Measurements from ENCODE around the gene RBBP4. TPM values are rescaled to one million over a fixed set of nuclear protein-coding genes. Genes with fewer than 3 reads are reported as not detected.
A peak's percentile ranks its signal among the peaks of the same experiment; 100 is the strongest.

RBBP4 gene
- total RNA-seq, 1 experiment from 2014 or later: 279 TPM

- Histone ChIP-seq H3K9me2 (ENCODE audit: insufficient read depth) (no peaks in the 10 kb centered on the region), H3K27ac (ENCODE audit: low read depth, low read length) (no peak overlapping the region), H3K27me3 (ENCODE audit: insufficient read depth, low read length) (no peaks in the 10 kb centered on the region), H3K36me3 (ENCODE audit: control insufficient read depth in 1 of 2, insufficient read depth in 2 of 2, low read length in 2 of 2) (peaks cover 4 to 7% of the 10 kb centered on the region in 2 experiments; a peak in 2 of 4 replicates), H3K4me1 (ENCODE audit: control insufficient read depth in 1 of 2, insufficient read depth in 2 of 2, low read length in 2 of 2) (no peaks in the 10 kb centered on the region), H3K4me2 (ENCODE audit: low read length) (no peak overlapping the region), H4K20me1 (ENCODE audit: insufficient read depth) (0 out of 2 replicates have a peak, but pooled peaks cover 4% of the 10 kb centered on the region), H3K79me2 (ENCODE audit: insufficient read depth, low read length) (peaks cover 57% of the 10 kb centered on the region), H3K9me3 (ENCODE audit: control insufficient read depth in 1 of 2, insufficient read depth in 1 of 2, low read depth in 1 of 2, low read length in 2 of 2) (no peaks in the 10 kb centered on the region), H3K9ac (ENCODE audit: low read length) (no peak overlapping the region), H3K4me3 (replicated peaks in 1 of 2; ENCODE audit: low read depth in 1 of 2, low read length in 2 of 2) (no peak overlapping the region), H2AFZ (ENCODE audit: low read depth, low read length, poor library complexity, severe bottlenecking) (no peak overlapping the region)
- ChIA-PET RAD21 (ENCODE audit: low non-redundant PET in 1 of 2, low total read pairs in 2 of 2, uncharacterized antibody in 2 of 2, unreplicated experiment in 2 of 2) (no interaction called here), POLR2A (no interaction called here), CTCF (no interaction called here)
- BruUV-seq (replicated peaks): TSS peak; percentile 21
- TF ChIP-seq TCF7L2 (IDR thresholded peaks at IDR 0.05; ENCODE audit: borderline replicate concordance, extremely low read depth, insufficient read depth, insufficient read length) (no peak), YY1 (IDR thresholded peaks at IDR 0.05; ENCODE audit: extremely low read depth, insufficient replicate concordance, low read depth, low read length) (no peak), ELF1 (IDR thresholded peaks at IDR 0.05; ENCODE audit: borderline replicate concordance, low read depth) (no peak), EZH2phosphoT487 (IDR thresholded peaks at IDR 0.05; ENCODE audit: borderline replicate concordance) (no peak), MAX (IDR thresholded peaks at IDR 0.05) (no peak), POLR2AphosphoS5 (IDR thresholded peaks at IDR 0.05; ENCODE audit: low read depth, low read length) (no peak), JUND (IDR thresholded peaks at IDR 0.05) (no peak), CTCF (IDR thresholded peaks at IDR 0.05 in 2 of 3, conservative IDR thresholded peaks at IDR 0.05 in 1 of 3; ENCODE audit: borderline replicate concordance in 1 of 3, insufficient read depth in 1 of 3, low read depth in 2 of 3, low read length in 2 of 3) (no peak), POLR2A (IDR thresholded peaks at IDR 0.05; ENCODE audit: borderline replicate concordance, extremely low read depth, insufficient read depth, insufficient read length) (no peak), ZNF274 (IDR thresholded peaks at IDR 0.05; ENCODE audit: low read depth, low read length) (no peak), FOSL1 (IDR thresholded peaks at IDR 0.05; ENCODE audit: low read depth) (no peak), REST (IDR thresholded peaks at IDR 0.05; ENCODE audit: low read depth) (no peak), SIN3A (IDR thresholded peaks at IDR 0.05; ENCODE audit: low read depth) (no peak), EGR1 (IDR thresholded peaks at IDR 0.05; ENCODE audit: low read depth) (no peak), CBX3 (IDR thresholded peaks at IDR 0.05; ENCODE audit: low read depth) (no peak), ZFX (IDR thresholded peaks at IDR 0.05) (no peak), EZH2 (IDR thresholded peaks at IDR 0.05) (no peak), RAD21 (IDR thresholded peaks at IDR 0.05; ENCODE audit: low read depth) (no peak)
- intact Hi-C loops (cut with micrococcal nuclease): no loop called here
- DNase-seq (ENCODE audit: low read depth, low spot score) (no peak), ATAC-seq (no peak)
Measured at GRCh38 chr1:32632829-32633228, 18.2 kb upstream of the RBBP4 start.

Data from HCT116 (cell line).